DMS153 treated with DMSO at 0.1 percent for 48 hours (cell line): ENCODE results near the gene PRKCZ.

Experiments used
- DNase-seq: peaks from one replicate; lab custom pipeline; 2025; ENCODE audit not compliant: unreplicated experiment; lab: John Stamatoyannopoulos, UW

PRKCZ gene

DNA sequence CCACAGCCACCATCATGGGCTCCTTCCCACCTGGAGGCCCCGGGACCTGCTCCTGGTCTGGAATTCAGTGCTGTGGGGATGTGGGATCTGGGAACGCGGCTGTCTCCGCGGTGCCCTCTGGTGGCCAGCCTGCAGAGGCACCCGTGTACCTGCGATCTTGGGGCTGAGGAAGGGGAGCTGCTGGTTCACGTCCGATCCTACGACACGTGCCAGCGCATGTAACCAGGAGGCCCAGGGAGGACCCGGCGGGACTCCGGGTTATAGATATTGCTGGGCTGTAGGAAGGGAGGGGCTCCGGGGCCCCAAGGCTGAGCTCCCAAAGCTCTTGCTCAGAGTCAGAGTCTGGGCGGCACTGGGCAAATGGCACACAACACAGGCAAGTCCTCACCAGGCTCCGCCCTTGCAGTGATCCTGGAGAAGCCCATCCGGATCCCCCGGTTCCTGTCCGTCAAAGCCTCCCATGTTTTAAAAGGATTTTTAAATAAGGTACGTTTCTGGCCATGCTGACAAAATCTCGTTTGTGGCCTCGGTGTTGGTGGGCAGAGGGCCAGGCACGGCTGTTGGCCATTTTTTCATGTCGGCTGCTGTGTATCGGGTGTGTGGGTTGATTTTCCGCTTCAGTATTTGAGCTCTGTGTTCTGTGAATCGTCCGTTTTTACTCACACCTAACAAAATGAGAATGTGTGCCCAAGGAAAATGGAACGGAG is 124.3 kb downstream of the PRKCZ start:
- DNase-seq = peak; percentile 83

GRCh38 chr1:2175055-2175414 is 124.8 kb downstream of the PRKCZ start:
- DNase-seq = no peak

GRCh38 chr1:2175681-2176454 is 125.7 kb downstream of the PRKCZ start:
- no peak for DNase-seq

DNA sequence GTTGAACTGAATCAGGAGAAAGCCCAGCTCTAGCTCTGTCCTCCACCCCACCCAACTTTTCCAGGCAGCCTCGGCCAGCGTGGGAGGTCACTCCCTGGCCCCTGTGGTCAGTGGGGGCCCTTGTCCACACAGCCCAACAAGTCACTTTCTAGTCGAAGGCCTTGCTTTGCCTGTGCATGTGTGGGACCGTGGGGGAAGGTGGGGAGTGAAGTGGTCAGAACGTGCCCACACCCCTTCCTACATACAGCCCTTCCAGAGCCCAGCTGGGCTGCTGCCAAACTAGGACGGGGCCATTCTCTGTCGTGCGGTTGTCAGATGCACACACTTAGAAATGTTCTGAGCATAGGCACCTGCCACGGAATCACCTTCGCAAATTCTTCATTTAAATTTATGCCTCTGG is 126.4 kb downstream of the PRKCZ start:
- no peak for DNase-seq

GRCh38 chr1:2177541-2177940 is 127.3 kb downstream of the PRKCZ start:
- DNase-seq = no peak

DNA sequence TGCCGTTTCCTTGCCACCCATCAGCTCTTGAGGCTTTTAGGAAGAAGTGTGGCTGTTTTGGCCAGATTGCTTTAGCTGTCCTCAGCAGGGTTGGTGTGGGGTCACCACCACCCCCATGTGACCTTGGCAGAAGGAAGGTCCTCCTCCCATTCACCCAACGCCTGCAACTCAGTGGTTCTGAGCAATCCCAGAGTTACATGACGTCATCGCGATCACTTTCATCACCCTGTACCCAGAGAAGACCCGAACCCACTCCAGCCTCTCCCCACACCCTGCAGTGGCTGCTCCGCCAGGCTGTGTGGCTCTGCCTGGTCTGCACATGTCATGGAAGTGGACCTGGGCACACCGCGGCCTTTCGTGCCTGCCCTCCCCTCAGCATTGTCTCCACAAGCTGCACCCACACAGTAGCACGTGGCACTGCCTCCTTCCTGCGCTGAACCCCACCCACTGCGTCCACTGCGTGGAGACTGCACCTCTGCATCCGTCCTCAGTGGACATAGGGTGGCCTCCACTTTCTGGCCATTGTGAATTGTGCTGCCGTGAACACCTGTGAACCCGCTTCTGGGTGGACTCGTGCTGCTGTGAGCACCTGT is 127.8 kb downstream of the PRKCZ start:
- no peak for DNase-seq

- DNase-seq = no peak
These were observed 128.7 kb downstream of the PRKCZ start for GRCh38 chr1:2178875-2179274.

- no peak for DNase-seq
These were observed 129.2 kb downstream of the PRKCZ start for GRCh38 chr1:2179283-2180013.

DNA sequence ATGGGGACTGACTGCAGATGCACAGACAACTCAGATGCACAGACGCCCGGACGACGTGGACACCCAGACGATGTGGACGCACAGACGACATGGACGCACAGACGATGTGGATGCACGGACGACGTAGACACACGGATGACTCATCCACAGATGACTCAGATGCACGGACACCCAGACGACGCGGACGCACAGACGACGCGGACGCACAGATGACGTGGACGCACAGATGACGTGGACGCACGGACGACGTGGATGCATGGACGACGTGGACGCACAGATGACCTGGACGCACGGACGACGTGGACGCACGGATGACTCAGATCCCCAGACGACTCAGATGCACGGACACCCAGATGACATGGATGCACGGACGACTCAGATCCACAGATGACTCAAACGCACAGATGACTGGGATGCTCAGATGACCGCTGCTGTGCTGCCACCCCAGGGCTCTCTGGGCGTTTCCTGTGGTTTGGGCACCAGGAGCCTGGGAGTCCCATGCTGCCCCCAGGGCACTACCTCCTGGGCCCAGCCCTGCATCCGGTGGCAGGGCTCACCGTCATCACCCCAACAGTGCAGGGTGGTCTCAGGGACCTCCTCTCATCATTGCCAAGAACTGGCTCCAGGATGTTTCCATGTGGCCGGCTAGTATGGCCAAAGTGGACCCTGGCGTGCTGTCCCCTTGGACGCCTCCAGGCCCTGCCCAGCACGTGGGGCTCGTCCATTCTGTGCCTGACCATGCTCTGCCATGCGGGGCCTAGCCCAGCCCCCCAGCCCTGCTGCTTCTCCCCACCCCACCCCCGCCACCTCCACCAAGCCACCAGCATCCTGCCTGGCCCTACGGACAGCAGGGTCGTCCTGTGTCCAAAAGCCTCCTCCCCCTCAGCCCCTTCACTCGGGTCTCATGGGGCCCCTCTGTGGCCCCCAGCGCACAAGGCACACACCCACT is 130.4 kb downstream of the PRKCZ start:
- no peak for DNase-seq

GRCh38 chr1:2181271-2181670 is 131.1 kb downstream of the PRKCZ start:
- no peak for DNase-seq

GRCh38 chr1:2181752-2182151 is 131.5 kb downstream of the PRKCZ start:
- no peak for DNase-seq

DNA sequence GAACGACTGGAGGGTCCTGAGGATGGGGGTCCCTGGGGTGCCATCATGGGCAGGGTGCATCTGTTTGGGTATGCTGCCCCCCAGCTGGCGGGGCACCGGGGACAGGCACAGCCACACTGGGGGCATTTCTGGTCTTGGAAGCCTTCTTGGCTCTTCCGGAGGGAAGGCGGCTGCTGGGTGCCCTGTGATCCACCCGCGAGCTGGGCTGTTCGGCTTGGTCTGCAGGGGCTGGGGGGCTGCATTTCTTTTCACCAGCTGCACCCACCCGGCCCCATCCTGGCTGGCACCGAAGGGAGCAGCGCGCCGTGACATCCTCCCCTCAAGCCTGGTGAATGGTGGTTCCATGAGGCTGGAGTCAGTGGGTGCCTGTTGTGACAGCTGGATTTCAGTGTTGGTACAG is 132.2 kb downstream of the PRKCZ start:
- no peak for DNase-seq

GRCh38 chr1:2183937-2184334 is 133.7 kb downstream of the PRKCZ start:
- no peak for DNase-seq

- DNase-seq = no peak
These were observed 134.3 kb downstream of the PRKCZ start for GRCh38 chr1:2184531-2184930.

- no peak for DNase-seq
These were observed 134.7 kb downstream of the PRKCZ start for GRCh38 chr1:2184934-2185333.

GRCh38 chr1:2185880-2186855 is 136.0 kb downstream of the PRKCZ start:
- no peak for DNase-seq

- DNase-seq = no peak
These were observed 136.7 kb downstream of the PRKCZ start for GRCh38 chr1:2186901-2187300.

DNA sequence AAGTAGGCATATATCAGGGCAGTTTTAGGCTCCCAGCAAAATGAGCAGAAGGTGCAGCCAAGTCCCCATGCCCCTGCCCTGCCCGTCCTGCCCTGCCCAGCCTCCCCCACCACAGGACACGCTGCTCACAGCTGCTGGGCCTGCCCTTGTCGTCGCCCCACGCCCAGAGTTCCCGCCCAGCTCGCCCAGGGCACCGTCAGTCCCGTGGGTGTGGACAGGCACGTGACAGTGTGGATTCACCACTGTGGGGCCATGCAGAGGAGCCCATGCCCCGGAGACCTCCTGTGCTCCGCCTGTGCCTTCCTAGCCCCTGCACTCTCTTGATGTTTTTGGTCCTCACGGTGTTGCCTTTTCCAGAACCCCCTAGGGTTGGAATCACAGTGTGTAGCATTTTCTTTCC is 137.4 kb downstream of the PRKCZ start:
- no peak for DNase-seq

GRCh38 chr1:2188336-2188735 is 138.1 kb downstream of the PRKCZ start:
- DNase-seq = no peak
